ENCODE results near the gene MCTP1. TPM values are rescaled to one million over a fixed set of nuclear protein-coding genes. Genes with fewer than 3 reads are reported as not detected.

The MCTP1 gene
- total RNA-seq, 1 experiment from 2014 or later = 2.5 TPM

- no CpG with 5 or more reads among the region's 3 CpGs for WGBS (ENCODE audit: extremely low coverage, insufficient read length, low lambda C conversion rate)
- no peak overlapping the region for H2AFZ ChIP-seq (ENCODE audit: low read length)
- no peak for TF ChIP-seq CTCF (conservative IDR thresholded peaks at IDR 0.05)
Observed at GRCh38 chr5:95081982-95082381, 202.9 kb downstream of the MCTP1 start.

More at GRCh38 chr5:95081982-95082381, 202.9 kb downstream of the MCTP1 start:
- Histone ChIP-seq H3K79me1 (ENCODE audit: insufficient read depth, low read depth, low read length, poor library complexity, severe bottlenecking) (no peaks in the 10 kb centered on the region), H2BK12ac (ENCODE audit: insufficient read length, low read depth, low read length) (no peak overlapping the region), H3K23me2 (ENCODE audit: insufficient read length, low read depth, low read length, poor library complexity, severe bottlenecking) (no peaks in the 10 kb centered on the region), H3K4ac (ENCODE audit: low read depth, low read length) (no peak overlapping the region), H4K8ac (replicated peaks; ENCODE audit: insufficient read length, low read depth, low read length) (no peak overlapping the region), H3K9ac (ENCODE audit: extremely low read depth, insufficient read length, low read length) (no peak overlapping the region), H3K27ac (ENCODE audit: insufficient read length, low read depth, low read length) (no peak overlapping the region), H3K23ac (ENCODE audit: insufficient read length, low read depth, low read length) (no peak overlapping the region), H3K79me2 (ENCODE audit: insufficient read depth, low read length) (no peaks in the 10 kb centered on the region), H4K20me1 (ENCODE audit: control insufficient read depth, insufficient read depth, insufficient read length) (no peaks in the 10 kb centered on the region), H4K5ac (ENCODE audit: insufficient read length, low read depth, low read length) (no peak overlapping the region), H3K9me3 (ENCODE audit: control insufficient read depth, low read depth, low read length) (no peaks in the 10 kb centered on the region), H2BK20ac (ENCODE audit: low read depth, low read length, poor library complexity, severe bottlenecking) (no peak overlapping the region), H3T11ph (ENCODE audit: low read length) (no peak overlapping the region), H2AK5ac (ENCODE audit: insufficient read length, low read length) (no peak overlapping the region), H3K18ac (ENCODE audit: insufficient read length, low read depth, low read length) (no peak overlapping the region), H2BK120ac (ENCODE audit: low read depth, low read length, poor library complexity, severe bottlenecking) (no peak overlapping the region), H3K4me2 (ENCODE audit: insufficient read depth, insufficient read length, low read length) (peak overlapping the region; percentile 33), H2BK5ac (ENCODE audit: insufficient read length, low read length) (no peak overlapping the region), H3K4me1 (ENCODE audit: insufficient read depth, low read length) (no peaks in the 10 kb centered on the region), H2BK15ac (ENCODE audit: low read depth, low read length) (no peak overlapping the region), H4K91ac (ENCODE audit: insufficient read length, low read depth, low read length) (no peak overlapping the region), H3K14ac (ENCODE audit: insufficient read depth, low read length) (no peak overlapping the region), H3K56ac (ENCODE audit: insufficient read length, low read depth, low read length) (no peak overlapping the region), H3K27me3 (ENCODE audit: insufficient read depth, low read length) (no peaks in the 10 kb centered on the region)
- H3K27me3 Mint-ChIP-seq (ENCODE audit: low read depth) = no peaks in the 10 kb centered on the region
- H3K9me3 Mint-ChIP-seq = no peaks in the 10 kb centered on the region
- peak overlapping the region in 1 of 2 experiments; percentile 32; a peak in 2 of 5 replicates for H3K4me3 Mint-ChIP-seq
- peaks cover 18 to 21% of the 10 kb centered on the region in 2 experiments for H3K4me1 Mint-ChIP-seq
- no peak for DNase-seq
- H3K36me3 Mint-ChIP-seq (ENCODE audit: insufficient read depth in 1 of 3, low read depth in 3 of 3) = no peaks in the 10 kb centered on the region
- H3K27ac Mint-ChIP-seq = peak overlapping the region; percentile 32 to 85 (median 79); a peak in 5 of 7 replicates

Data from H9 (cell line).